GM21447 (cell line): Measurements from ENCODE around the gene IDI1.

ENCODE experiments used
- ATAC-seq: cut with Tn5 transposase; IDR thresholded peaks from one replicate; pipeline ENCODE4 v1.9.1; 2021; ENCODE audit not compliant: unreplicated experiment

Gene IDI1

DNA sequence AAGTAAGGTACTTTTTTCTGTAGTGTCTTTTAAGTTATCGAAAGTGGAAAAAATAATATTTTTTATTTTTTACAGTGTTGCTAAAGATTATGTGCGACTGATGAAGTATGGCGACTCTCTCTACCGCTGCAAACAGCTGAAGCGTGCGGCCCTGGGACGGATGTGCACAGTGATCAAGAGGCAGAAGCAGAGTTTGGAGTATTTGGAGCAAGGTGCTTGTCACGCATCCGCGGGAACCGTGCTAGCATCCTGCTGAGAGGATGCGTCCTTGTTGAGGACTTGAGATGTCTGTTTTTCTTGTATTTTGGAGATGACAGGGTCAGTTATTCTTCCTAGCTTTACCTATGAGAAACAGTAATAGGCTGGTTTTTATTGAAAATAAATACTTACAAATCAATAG lies 52.9 kb downstream of the IDI1 start:
- no peak for ATAC-seq

- ATAC-seq = no peak
Observed at GRCh38 chr10:995559-995926, 53.4 kb downstream of the IDI1 start.

GRCh38 chr10:994836-995558 lies 53.9 kb downstream of the IDI1 start:
- no peak for ATAC-seq

GRCh38 chr10:992871-993270 lies 56.0 kb downstream of the IDI1 start:
- no peak for ATAC-seq

- ATAC-seq = no peak
Observed at GRCh38 chr10:992467-992866, 56.5 kb downstream of the IDI1 start.

GRCh38 chr10:990808-991207 lies 58.1 kb downstream of the IDI1 start:
- no peak for ATAC-seq
